K562 (cell line): ENCODE data around the gene RGS7.

Source experiments
- MAX ChIP-seq: sonication (generic); formaldehyde crosslinking; IDR thresholded peaks from 2 replicates; pipeline ENCODE4 v1.9.0; 2022; ENCODE audit warnings: mild to moderate bottlenecking, missing genetic modification reagents
- RBM17 ChIP-seq: fragments of 200-400 bp; formaldehyde crosslinking; IDR thresholded peaks from 2 replicates; pipeline ENCODE4 v1.6.1; 2017; ENCODE audit warnings: low read depth, mild to moderate bottlenecking, low read length, borderline replicate concordance
- RCOR1 ChIP-seq, 2 experiments: IDR thresholded peaks; 2 replicates each; pipeline ENCODE4 v1.6.1; 2012; ENCODE audit warnings: low read depth in 2 of 2, low read length in 2 of 2, borderline replicate concordance in 1 of 2, improper control_type of control experiment in 1 of 2
- ZNF282 ChIP-seq: sonication (generic); formaldehyde crosslinking; IDR thresholded peaks from 2 replicates; pipeline ENCODE4 v1.8.1; 2023; ENCODE audit warnings: missing genetic modification reagents

GRCh38 chr1:241387216-241387615 is 30.2 kb upstream of the RGS7 start:
- no peak for TF ChIP-seq RCOR1 (IDR thresholded peaks at IDR 0.05; ENCODE audit: borderline replicate concordance in 1 of 2, low read depth in 2 of 2, low read length in 2 of 2)
- TF ChIP-seq RBM17, result no peak
- no peak for TF ChIP-seq MAX (CRISPR knock-in tag)
- TF ChIP-seq ZNF282, result no peak
